ENCODE data around the gene CLEC11A.
"Not testable (repeated sequence)": the region's sequence is repeated elsewhere in the genome, so short reads cannot be mapped to it uniquely, and the experiment has no call there.

The CLEC11A gene

GRCh38 chr19:50723735-50724521 lies 764 bp downstream of the CLEC11A start:
- DNase-seq: no peak

DNA sequence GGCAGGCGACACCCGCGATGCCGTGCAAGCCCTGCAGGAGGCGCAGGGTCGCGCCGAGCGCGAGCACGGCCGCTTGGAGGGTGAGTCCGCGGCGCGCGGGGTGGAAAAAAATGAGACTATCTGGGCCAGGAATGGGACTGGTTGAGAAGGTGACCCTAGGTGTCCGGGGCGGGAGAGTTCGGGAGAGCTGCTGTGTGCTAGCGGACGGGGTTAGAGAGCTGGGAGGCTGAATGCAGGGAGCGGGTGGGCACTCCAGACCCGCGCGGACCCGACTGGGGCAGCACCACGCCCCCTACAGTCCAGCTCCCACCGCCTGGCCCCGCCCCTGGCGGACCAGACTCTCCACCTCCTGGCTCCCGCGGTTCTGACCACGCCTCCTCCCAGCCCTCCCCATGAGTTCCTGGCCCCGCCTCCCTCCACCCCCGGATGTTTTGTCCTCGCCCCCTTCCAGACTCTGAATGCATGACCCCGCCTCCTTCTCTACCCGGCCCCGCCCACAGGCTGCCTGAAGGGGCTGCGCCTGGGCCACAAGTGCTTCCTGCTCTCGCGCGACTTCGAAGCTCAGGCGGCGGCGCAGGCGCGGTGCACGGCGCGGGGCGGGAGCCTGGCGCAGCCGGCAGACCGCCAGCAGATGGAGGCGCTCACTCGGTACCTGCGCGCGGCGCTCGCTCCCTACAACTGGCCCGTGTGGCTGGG lies 1.5 kb downstream of the CLEC11A start:
- DNase-seq: peak; percentile 96 to 99

GRCh38 chr19:50725218-50725910 lies 2.2 kb downstream of the CLEC11A start:
- no peak for DNase-seq

- DNase-seq: no peak
Observed at GRCh38 chr19:50725911-50726230, 2.7 kb downstream of the CLEC11A start.

GRCh38 chr19:50728084-50728737 lies 5.0 kb downstream of the CLEC11A start:
- peak; percentile 66 to 82 for DNase-seq

GRCh38 chr19:50729894-50730293 lies 6.7 kb downstream of the CLEC11A start:
- DNase-seq: no peak

- no peak for DNase-seq
Observed at GRCh38 chr19:50735869-50736268, 12.7 kb downstream of the CLEC11A start.

GRCh38 chr19:50736338-50736737 lies 13.2 kb downstream of the CLEC11A start:
- DNase-seq: no peak

- DNase-seq: no peak
Observed at GRCh38 chr19:50739132-50739913, 16.2 kb downstream of the CLEC11A start.

- no peak for DNase-seq
Observed at GRCh38 chr19:50739914-50740426, 16.8 kb downstream of the CLEC11A start.

GRCh38 chr19:50741179-50741933 lies 18.2 kb downstream of the CLEC11A start:
- DNase-seq: no peak

- no peak for DNase-seq
Observed at GRCh38 chr19:50743537-50743936, 20.4 kb downstream of the CLEC11A start.

- DNase-seq: no peak
Observed at GRCh38 chr19:50745221-50745620, 22.1 kb downstream of the CLEC11A start.

GRCh38 chr19:50747141-50747540 lies 24.0 kb downstream of the CLEC11A start:
- not testable (repeated sequence) for DNase-seq

DNA sequence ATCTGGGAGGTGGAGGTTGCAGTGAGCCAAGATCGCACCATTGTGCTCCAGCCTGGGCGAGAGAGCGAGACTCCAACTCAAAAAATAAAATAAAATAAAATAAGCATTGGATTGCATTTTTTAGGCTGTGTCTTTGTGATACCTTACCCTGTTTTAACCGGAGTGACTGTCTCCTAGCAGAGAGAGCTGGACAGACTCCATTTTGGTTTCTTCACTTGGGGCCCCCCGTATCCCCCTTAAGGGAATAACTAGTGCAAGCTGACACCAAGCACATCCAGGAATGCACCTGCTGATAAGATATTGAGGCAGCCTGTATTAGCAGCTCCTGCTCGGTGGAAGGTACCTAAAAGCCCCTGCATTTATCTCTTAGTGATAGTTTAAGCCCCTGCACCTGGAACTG lies 26.3 kb downstream of the CLEC11A start:
- no peak for DNase-seq

DNA sequence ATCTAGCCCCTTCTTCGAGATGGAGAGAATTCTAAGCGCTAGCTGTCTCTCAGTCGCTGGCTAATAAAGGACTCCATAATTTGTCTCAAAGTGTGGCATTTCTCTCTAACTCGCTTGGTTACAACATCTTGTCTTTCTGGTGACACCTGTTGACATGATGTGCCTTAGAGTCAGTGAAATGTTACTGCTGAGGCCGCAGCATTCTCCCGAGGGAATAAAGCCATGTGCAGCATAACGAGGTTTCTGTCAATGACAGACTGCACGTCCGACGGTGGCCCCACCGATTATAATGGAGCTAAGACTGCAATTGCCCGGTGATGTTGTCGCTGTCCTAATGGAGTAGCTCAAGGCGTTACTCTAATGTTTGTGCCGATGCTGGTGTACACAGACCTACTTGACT lies 26.8 kb downstream of the CLEC11A start:
- DNase-seq: no peak

GRCh38 chr19:50753879-50754278 lies 30.7 kb downstream of the CLEC11A start:
- no peak for DNase-seq

DNA sequence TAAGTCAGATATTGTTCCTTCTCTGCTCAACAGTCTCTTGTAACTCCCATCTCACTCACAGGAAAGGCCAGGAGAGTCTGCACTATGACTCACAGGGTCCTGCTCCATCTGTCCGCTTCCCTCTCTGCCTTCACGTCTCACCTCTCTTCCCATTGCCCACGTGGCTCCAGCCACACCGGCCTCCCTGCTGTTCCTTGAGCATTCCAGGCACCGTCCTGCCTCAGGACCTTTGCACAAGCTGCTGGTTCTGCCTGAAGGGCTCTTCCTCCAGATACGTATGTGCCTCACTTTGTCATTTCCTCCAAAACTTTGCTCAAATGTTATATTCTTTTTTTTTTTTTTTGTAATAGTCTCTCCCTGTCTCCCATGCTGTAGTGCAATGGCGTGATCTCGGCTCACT lies 33.1 kb downstream of the CLEC11A start:
- not testable (repeated sequence) for DNase-seq

- DNase-seq: not testable (repeated sequence)
Observed at GRCh38 chr19:50757624-50758023, 34.5 kb downstream of the CLEC11A start.

DNA sequence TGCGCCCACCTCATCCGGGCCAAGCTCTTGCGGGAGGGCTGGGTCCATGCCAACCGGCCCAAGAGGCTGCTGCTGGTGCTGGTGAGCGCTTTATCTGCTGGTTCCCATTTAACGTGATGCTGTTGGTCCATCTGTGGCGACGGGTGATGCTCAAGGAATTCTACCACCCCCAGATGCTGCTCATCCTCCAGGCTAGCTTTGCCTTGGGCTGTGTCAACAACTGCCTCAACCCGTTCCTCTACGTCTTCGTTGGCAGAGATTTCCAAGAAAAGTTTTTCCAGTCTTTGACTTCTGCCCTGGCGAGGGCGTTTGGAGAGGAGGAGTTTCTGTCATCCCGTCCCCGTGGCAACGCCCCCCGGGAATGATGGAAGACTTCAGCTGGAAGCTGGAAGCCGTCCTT lies 35.9 kb downstream of the CLEC11A start:
- not testable (repeated sequence) for DNase-seq

- DNase-seq: no peak
Observed at GRCh38 chr19:50759886-50760285, 36.7 kb downstream of the CLEC11A start.

DNA sequence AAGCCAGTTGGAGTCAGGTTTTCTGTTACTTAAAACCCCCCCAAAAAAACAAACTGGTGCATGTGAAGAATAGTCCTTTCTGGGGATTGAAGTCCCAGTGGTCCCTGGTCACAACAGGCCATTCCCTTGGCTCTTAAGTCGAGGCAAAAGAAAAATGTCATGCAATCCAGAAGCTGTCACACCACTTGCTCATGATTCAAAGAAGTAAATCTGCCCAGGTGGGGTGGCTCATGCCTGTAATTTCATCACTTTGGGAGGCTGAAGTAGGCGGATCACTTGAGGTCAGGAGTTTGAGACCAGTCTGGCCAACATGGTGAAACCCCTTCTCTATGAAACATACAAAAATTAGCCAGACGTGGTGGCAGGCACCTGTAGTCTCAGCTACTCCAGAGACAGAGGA lies 38.3 kb downstream of the CLEC11A start:
- DNase-seq: not testable (repeated sequence)

All from bone marrow (tissue), 2 donors.